Diencephalon (tissue), 1 donor: ENCODE results near the gene ZW10. TPM values are rescaled to one million over a fixed set of nuclear protein-coding genes. Genes with fewer than 3 reads are reported as not detected.

ENCODE experiments used
- small RNA-seq: library from RNA; depleted of rRNA; stranded (forward); fragments of <200 nt; gene quantifications from one replicate; pipeline ENCODE3, GENCODE V24; 2014
- total RNA-seq: library from RNA; depleted of rRNA; stranded (reverse); fragments of >200 nt; gene quantifications from one replicate; pipeline ENCODE4 v1.2.3, GENCODE V29; 2014

ZW10 gene
- 16.8 TPM for total RNA-seq

GRCh38 chr11:113773416-113774173, at the start of gene ZW10:
TSS of gene ZW10 (minus strand) at chr11:113773692. CDS start at chr11:113773666, 26 bp downstream.

DNA sequence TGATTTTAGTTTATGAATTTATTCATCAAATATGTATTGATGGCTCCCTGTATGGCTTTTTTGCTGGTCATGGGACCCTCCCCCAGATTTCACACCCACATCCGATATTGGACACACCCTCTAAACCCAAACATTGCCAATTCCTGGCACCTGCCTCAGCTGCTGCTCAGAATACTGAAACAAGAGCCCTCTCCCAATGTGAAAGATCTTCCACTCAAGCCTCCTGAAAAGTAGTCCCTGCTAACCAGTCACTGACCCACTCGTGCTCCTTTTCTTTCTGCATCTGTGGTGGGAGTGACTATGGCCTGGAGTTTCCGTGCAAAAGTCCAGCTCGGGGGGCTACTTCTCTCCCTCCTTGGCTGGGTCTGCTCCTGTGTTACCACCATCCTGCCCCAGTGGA, 6.0 kb upstream of the ZW10 start, which contains the start of gene CLDN25:
Gene CLDN25, plus strand, starts transcription at position 301 of the 400 bp plus-strand sequence. Its CDS starts 0 bp downstream, at position 301.

GRCh38 chr11:113705871-113706655, 67.4 kb downstream of the ZW10 start, which contains the start of gene TMPRSS5:
TSS of gene TMPRSS5 (minus strand) at chr11:113706308. CDS start at chr11:113706224, 84 bp downstream.

Small RNA genes within 50 kb of the gene (small RNA-seq; reads per million reads assigned to genes)
- gene LRRC37A13P (not detected), gene RPS29P19 (not detected)

Other genes starting within 250 kb of the ZW10 start
- 2.1 TPM for gene TMPRSS5, start 67.4 kb downstream of the ZW10 start, total RNA-seq
- gene CLDN25, start 6.1 kb upstream of the ZW10 start, total RNA-seq: not detected
- gene USP28, start 101.9 kb upstream of the ZW10 start, total RNA-seq: 28.8 TPM
- 0.23 TPM for gene HTR3B, start 131.1 kb upstream of the ZW10 start, total RNA-seq
- gene HTR3A, start 201.4 kb upstream of the ZW10 start, total RNA-seq: 0.23 TPM